SK-N-SH treated with all-trans-retinoic acid at 6 μM for 48 hours (cell line): ENCODE measurements around the gene PHF13.

Experiments
- ZC3H10 ChIP-seq: fragments of 250-450 bp; sonication (Bioruptor Pico); IDR thresholded peaks from 2 replicates; pipeline ENCODE4 v1.5.1; 2021; ENCODE audit warnings: mild to moderate bottlenecking, moderate library complexity
- TF ChIP-seq, protein P1 (sequence below): fragments of 250-450 bp; sonication (Bioruptor Pico); IDR thresholded peaks from 2 replicates; pipeline ENCODE4 v1.8.0; 2021; ENCODE audit warnings: low read depth, mild to moderate bottlenecking, moderate library complexity, borderline replicate concordance
- TF ChIP-seq, protein P2 (sequence below): fragments of 250-450 bp; sonication (Bioruptor Pico); IDR thresholded peaks from 2 replicates; pipeline ENCODE4 v1.5.1; 2020; ENCODE audit warnings: low read depth, mild to moderate bottlenecking, moderate library complexity
- TF ChIP-seq, protein P3 (sequence below): fragments of 250-450 bp; sonication (Bioruptor Pico); IDR thresholded peaks from 2 replicates; pipeline ENCODE4 v1.8.0; 2020; ENCODE audit warnings: mild to moderate bottlenecking, moderate library complexity, borderline replicate concordance

GRCh38 chr1:6627841-6628545, 14.5 kb downstream of the PHF13 start:
- TF ChIP-seq, protein P1, sequence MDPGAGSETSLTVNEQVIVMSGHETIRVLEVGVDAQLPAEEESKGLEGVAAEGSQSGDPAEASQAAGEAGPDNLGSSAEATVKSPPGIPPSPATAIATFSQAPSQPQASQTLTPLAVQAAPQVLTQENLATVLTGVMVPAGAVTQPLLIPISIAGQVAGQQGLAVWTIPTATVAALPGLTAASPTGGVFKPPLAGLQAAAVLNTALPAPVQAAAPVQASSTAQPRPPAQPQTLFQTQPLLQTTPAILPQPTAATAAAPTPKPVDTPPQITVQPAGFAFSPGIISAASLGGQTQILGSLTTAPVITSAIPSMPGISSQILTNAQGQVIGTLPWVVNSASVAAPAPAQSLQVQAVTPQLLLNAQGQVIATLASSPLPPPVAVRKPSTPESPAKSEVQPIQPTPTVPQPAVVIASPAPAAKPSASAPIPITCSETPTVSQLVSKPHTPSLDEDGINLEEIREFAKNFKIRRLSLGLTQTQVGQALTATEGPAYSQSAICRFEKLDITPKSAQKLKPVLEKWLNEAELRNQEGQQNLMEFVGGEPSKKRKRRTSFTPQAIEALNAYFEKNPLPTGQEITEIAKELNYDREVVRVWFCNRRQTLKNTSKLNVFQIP (CRISPR knock-in tag), result no peak
- TF ChIP-seq ZC3H10 (CRISPR knock-in tag), result no peak
- TF ChIP-seq, protein P2, sequence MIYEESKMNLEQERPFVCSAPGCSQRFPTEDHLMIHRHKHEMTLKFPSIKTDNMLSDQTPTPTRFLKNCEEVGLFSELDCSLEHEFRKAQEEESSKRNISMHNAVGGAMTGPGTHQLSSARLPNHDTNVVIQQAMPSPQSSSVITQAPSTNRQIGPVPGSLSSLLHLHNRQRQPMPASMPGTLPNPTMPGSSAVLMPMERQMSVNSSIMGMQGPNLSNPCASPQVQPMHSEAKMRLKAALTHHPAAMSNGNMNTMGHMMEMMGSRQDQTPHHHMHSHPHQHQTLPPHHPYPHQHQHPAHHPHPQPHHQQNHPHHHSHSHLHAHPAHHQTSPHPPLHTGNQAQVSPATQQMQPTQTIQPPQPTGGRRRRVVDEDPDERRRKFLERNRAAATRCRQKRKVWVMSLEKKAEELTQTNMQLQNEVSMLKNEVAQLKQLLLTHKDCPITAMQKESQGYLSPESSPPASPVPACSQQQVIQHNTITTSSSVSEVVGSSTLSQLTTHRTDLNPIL (CRISPR knock-in tag), result no peak
- TF ChIP-seq, protein P3, sequence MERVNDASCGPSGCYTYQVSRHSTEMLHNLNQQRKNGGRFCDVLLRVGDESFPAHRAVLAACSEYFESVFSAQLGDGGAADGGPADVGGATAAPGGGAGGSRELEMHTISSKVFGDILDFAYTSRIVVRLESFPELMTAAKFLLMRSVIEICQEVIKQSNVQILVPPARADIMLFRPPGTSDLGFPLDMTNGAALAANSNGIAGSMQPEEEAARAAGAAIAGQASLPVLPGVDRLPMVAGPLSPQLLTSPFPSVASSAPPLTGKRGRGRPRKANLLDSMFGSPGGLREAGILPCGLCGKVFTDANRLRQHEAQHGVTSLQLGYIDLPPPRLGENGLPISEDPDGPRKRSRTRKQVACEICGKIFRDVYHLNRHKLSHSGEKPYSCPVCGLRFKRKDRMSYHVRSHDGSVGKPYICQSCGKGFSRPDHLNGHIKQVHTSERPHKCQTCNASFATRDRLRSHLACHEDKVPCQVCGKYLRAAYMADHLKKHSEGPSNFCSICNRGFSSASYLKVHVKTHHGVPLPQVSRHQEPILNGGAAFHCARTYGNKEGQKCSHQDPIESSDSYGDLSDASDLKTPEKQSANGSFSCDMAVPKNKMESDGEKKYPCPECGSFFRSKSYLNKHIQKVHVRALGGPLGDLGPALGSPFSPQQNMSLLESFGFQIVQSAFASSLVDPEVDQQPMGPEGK (CRISPR knock-in tag), result no peak
